Type B pancreatic cell (in vitro differentiated cells): ENCODE data around the gene MAGEA10. TPM values are rescaled to one million over a fixed set of nuclear protein-coding genes. Genes with fewer than 3 reads are reported as not detected.

Experiments
- DNase-seq: peaks from one replicate; pipeline ENCODE4 v3.0.0; 2021; ENCODE audit warnings: mixed read lengths; ENCODE audit not compliant: unreplicated experiment; ENCODE audit errors: extremely low spot score
- H3K27ac Mint-ChIP-seq: 2 replicates; pipeline ENCODE4 v1.8.0; 2021; ENCODE audit warnings: mild to moderate bottlenecking, mixed read lengths
- H3K27me3 Mint-ChIP-seq: 2 replicates; pipeline ENCODE4 v1.8.0; 2021; ENCODE audit warnings: mixed read lengths
- H3K36me3 Mint-ChIP-seq: 2 replicates; pipeline ENCODE4 v1.8.0; 2021; ENCODE audit warnings: mixed read lengths
- H3K4me1 Mint-ChIP-seq: one replicate; pipeline ENCODE4 v1.8.0; 2021; ENCODE audit warnings: mixed read lengths; ENCODE audit not compliant: unreplicated experiment
- H3K4me3 Mint-ChIP-seq: 2 replicates; pipeline ENCODE4 v1.8.0; 2021; ENCODE audit warnings: mild to moderate bottlenecking, mixed read lengths
- H3K9me3 Mint-ChIP-seq: 2 replicates; pipeline ENCODE4 v1.8.0; 2021; ENCODE audit warnings: mixed read lengths
- CTCF ChIP-seq: fragments of 200-600 bp; sonication (generic); conservative IDR thresholded peaks from 2 replicates; pipeline ENCODE4 v1.5.0; 2021; ENCODE audit warnings: antibody characterized with exemption, mild to moderate bottlenecking
- total RNA-seq: library from RNA; stranded (reverse); gene quantifications from 2 replicates; pipeline ENCODE4 v1.2.1, GENCODE V29; 2021; ENCODE audit warnings: low replicate concordance

MAGEA10 gene
- total RNA-seq, 1 donor from 2014 or later, result not detected

DNA sequence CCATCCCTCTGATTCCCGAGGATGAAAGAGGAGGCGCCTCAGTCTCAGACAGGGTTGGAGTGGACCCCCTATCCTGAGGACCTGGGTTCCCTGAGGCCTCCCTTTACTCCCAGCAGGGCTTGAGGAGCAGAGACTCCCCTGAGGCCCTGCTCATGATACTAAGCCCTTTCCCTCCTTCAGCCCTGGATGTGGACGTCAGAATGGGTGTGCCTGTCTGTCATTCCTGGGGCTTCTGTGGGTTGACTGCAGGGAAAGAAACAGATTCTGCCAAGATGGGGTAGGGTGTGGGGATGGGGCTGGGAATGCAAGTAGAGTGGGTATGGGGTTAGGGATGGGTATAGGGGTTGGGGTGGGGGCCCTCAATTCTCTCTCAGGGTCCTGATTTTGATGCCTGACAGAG is 21.1 kb downstream of the MAGEA10 start:
- TF ChIP-seq CTCF, result no peak
- DNase-seq, result no peak
- no peak overlapping the region for H3K4me3 Mint-ChIP-seq
- H3K27ac Mint-ChIP-seq, result no peak overlapping the region
- H3K4me1 Mint-ChIP-seq, result no peaks in the 10 kb centered on the region
- H3K27me3 Mint-ChIP-seq, result no peaks in the 10 kb centered on the region
- peaks cover 4% of the 10 kb centered on the region for H3K9me3 Mint-ChIP-seq
- no peaks in the 10 kb centered on the region for H3K36me3 Mint-ChIP-seq

- H3K9me3 Mint-ChIP-seq, result no peaks in the 10 kb centered on the region
- H3K4me1 Mint-ChIP-seq, result no peaks in the 10 kb centered on the region
- TF ChIP-seq CTCF, result no peak
- H3K36me3 Mint-ChIP-seq, result no peaks in the 10 kb centered on the region
- H3K27me3 Mint-ChIP-seq, result no peaks in the 10 kb centered on the region
- no peak overlapping the region for H3K27ac Mint-ChIP-seq
- DNase-seq, result no peak
- no peak overlapping the region for H3K4me3 Mint-ChIP-seq
Observed at GRCh38 chrX:152108527-152108926, 29.9 kb downstream of the MAGEA10 start.

DNA sequence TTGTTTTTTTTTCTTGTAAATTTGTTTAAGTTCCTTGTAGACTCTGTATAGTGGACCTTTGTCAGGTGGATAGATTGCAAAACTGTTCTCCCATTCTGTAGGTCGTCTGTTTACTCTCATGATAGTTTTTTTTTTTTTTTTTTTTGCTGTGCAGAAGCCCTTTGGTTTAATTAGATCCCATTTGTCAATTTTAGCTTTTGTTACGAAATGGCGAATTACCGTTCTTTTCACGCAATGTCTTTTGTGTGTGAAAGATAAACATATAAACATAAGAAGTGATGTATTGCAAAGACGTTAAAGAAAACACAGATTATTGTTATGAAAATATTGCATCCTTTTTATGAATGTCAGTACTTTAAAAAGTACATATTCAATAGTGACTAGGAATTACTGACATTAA is 34.5 kb downstream of the MAGEA10 start:
- Mint-ChIP-seq H3K27ac (no peak overlapping the region), H3K4me1 (no peaks in the 10 kb centered on the region), H3K27me3 (no peaks in the 10 kb centered on the region), H3K36me3 (no peaks in the 10 kb centered on the region), H3K9me3 (no peaks in the 10 kb centered on the region), H3K4me3 (no peak overlapping the region)
- no peak for TF ChIP-seq CTCF
- DNase-seq, result no peak

DNA sequence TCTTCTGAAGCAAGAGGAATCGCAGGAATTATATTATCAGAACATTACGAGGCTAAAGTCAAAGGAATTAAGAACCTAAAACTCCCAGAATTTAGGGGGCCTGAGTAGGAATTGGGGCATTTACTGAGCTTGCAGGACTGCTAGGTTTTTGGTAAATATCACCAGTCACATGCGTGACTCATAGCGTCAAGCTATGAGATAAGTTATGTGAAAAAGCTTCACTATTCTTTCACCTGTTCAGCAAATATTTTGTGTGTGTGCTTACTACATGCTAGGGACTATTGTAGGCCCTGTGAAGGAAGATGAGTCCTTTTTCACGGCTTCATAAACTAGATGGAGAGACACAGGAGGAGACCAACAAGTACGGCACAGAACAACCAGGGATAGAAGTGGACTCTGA is 52.2 kb downstream of the MAGEA10 start:
- Mint-ChIP-seq H3K9me3 (peaks cover 4% of the 10 kb centered on the region), H3K36me3 (no peaks in the 10 kb centered on the region), H3K27ac (no peak overlapping the region), H3K4me3 (no peak overlapping the region), H3K4me1 (no peaks in the 10 kb centered on the region), H3K27me3 (no peaks in the 10 kb centered on the region)
- no peak for TF ChIP-seq CTCF
- no peak for DNase-seq

Other genes starting within 250 kb of the MAGEA10 start
- gene MAGEA4, start 225.7 kb downstream of the MAGEA10 start, total RNA-seq, result not detected in 2 replicates
- gene GABRE, start 163.9 kb downstream of the MAGEA10 start, total RNA-seq, result 5.5 and 9.9 TPM in 2 replicates